Stimulated activated CD4-positive, alpha-beta T cell treated with anti-CD3 and anti-CD28 coated beads, Interleukin-1b, Interleukin-23, amount 100 ng/mL, for 4 hours (primary cell): Measurements from ENCODE around the gene AICDA.
"Not testable (repeated sequence)": the region's sequence is repeated elsewhere in the genome, so short reads cannot be mapped to it uniquely, and the experiment has no call there.

ENCODE experiments used
- DNase-seq, 2 donors: peaks; one replicate each; pipeline ENCODE4 v3.0.0-alpha.2; 2020; ENCODE audit warnings: low read depth in 2 of 2

AICDA gene

GRCh38 chr12:8613881-8614280, 1.2 kb upstream of the AICDA start:
- DNase-seq: not testable (repeated sequence)

- no peak for DNase-seq
Observed at GRCh38 chr12:8609061-8609570, 3.5 kb downstream of the AICDA start.

GRCh38 chr12:8606890-8607289, 5.8 kb downstream of the AICDA start:
- DNase-seq: no peak

- DNase-seq: no peak
Observed at GRCh38 chr12:8605057-8605456, 7.6 kb downstream of the AICDA start.

GRCh38 chr12:8603856-8604255, 8.8 kb downstream of the AICDA start:
- DNase-seq: no peak

- DNase-seq: no peak
Observed at GRCh38 chr12:8603286-8603685, 9.4 kb downstream of the AICDA start.

- no peak for DNase-seq
Observed at GRCh38 chr12:8596561-8596960, 16.1 kb downstream of the AICDA start.

- no peak for DNase-seq
Observed at GRCh38 chr12:8594072-8594471, 18.6 kb downstream of the AICDA start.

- DNase-seq: no peak
Observed at GRCh38 chr12:8593246-8593645, 19.4 kb downstream of the AICDA start.

GRCh38 chr12:8590842-8591545, 21.7 kb downstream of the AICDA start:
- no peak for DNase-seq

- DNase-seq: no peak
Observed at GRCh38 chr12:8589679-8590078, 23.0 kb downstream of the AICDA start.

GRCh38 chr12:8584478-8584877, 28.2 kb downstream of the AICDA start:
- DNase-seq: not testable (repeated sequence)

GRCh38 chr12:8584004-8584403, 28.7 kb downstream of the AICDA start:
- DNase-seq: no peak

GRCh38 chr12:8581098-8581784, 31.4 kb downstream of the AICDA start:
- DNase-seq: no peak

GRCh38 chr12:8577879-8578278, 34.8 kb downstream of the AICDA start:
- no peak for DNase-seq

GRCh38 chr12:8572507-8572906, 40.2 kb downstream of the AICDA start:
- no peak for DNase-seq

GRCh38 chr12:8566525-8566924, 46.1 kb downstream of the AICDA start:
- no peak for DNase-seq

- not testable (repeated sequence) for DNase-seq
Observed at GRCh38 chr12:8566052-8566451, 46.6 kb downstream of the AICDA start.

- DNase-seq: no peak
Observed at GRCh38 chr12:8564656-8565055, 48.0 kb downstream of the AICDA start.

- DNase-seq: no peak
Observed at GRCh38 chr12:8563356-8563755, 49.3 kb downstream of the AICDA start.

- no peak for DNase-seq
Observed at GRCh38 chr12:8562310-8562709, 50.3 kb downstream of the AICDA start.

GRCh38 chr12:8561011-8561410, 51.6 kb downstream of the AICDA start:
- DNase-seq: no peak

GRCh38 chr12:8559676-8560075, 53.0 kb downstream of the AICDA start:
- DNase-seq: no peak
